Ovary (tissue), 9 donors: ENCODE measurements around the gene DNM1. TPM values are rescaled to one million over a fixed set of nuclear protein-coding genes. Genes with fewer than 3 reads are reported as not detected.

ENCODE experiments used
- DNase-seq, 5 donors: peaks; one replicate each; pipeline ENCODE4 v3.0.0-alpha.2; 2019 to 2020
- H3K27ac ChIP-seq, 2 donors: fragments of 200-600 bp; one replicate each; pipeline versions ENCODE4 v1.5.1 to v1.8.0; 2019 to 2022
- H3K27me3 ChIP-seq: fragments of 200-600 bp; one replicate; pipeline ENCODE4 v1.8.0; 2022
- H3K36me3 ChIP-seq: fragments of 200-600 bp; sonication (generic); one replicate; pipeline ENCODE4 v1.5.1; 2019
- H3K4me1 ChIP-seq: one replicate; pipeline ENCODE4 v1.8.1; 2013; ENCODE audit warnings: mild to moderate bottlenecking, moderate library complexity; ENCODE audit not compliant: insufficient read depth
- H3K4me3 ChIP-seq: fragments of 200-600 bp; sonication (generic); one replicate; pipeline ENCODE4 v1.5.1; 2017
- H3K9me3 ChIP-seq, 2 donors: fragments of 200-600 bp in 1 of 2; sonication (generic) in 1 of 2; one replicate each; pipeline versions ENCODE4 v1.5.1 to v1.8.1; 2013 to 2019; ENCODE audit warnings: mild to moderate bottlenecking in 1 of 2, moderate library complexity in 1 of 2
- EP300 ChIP-seq: sonication (generic); formaldehyde crosslinking; IDR thresholded peaks from one replicate; pipeline ENCODE4 v1.6.1; 2017; ENCODE audit warnings: antibody characterized with exemption
- POLR2A ChIP-seq: fragments of 450-650 bp; IDR thresholded peaks from one replicate; pipeline ENCODE4 v1.6.1; 2017; ENCODE audit warnings: antibody characterized with exemption, mild to moderate bottlenecking, moderate library complexity
- WGBS, 3 donors: extraction: QIAGEN DNeasy Blood & Tissue Kit in 1 of 3; methylation state at CpG; one replicate each; pipeline versions ENCODE4 v1.1.5 to v1.1.7; 2013 to 2017; 5-methylcytosine and 5-hydroxymethylcytosine counted together
- intact Hi-C, 4 donors: fragments of 100-400 bp; cut with DNase I; formaldehyde crosslinking; loops; one replicate each; pipeline versions ENCODE4 v1.11.0 to v1.15.1; 2022 to 2023
- polyA plus RNA-seq, 2 donors: library from polyadenylated mRNA; stranded (reverse); fragments of 200-250 nt in 1 of 2; fragments of 350-450 nt in 1 of 2; fragmentation: Illumina TruSeq in 1 of 2; extraction: RNeasy Lipid Tissue Mini Kit (QIAGEN cat#74804) in 1 of 2; gene quantifications; one replicate each; pipeline ENCODE4 v1.2.3, GENCODE V29; 2013 to 2014
- total RNA-seq, 7 donors: library from RNA; depleted of rRNA in 2 of 7; stranded (reverse); fragments of >200 nt in 2 of 7; fragmentation: NEBNext Ultra II Directional in 3 of 7; extraction: Animal tissue kit (Norgen Biotek cat#: 25700) in 3 of 7; gene quantifications; one replicate each; pipeline versions ENCODE4 v1.1.0 to v1.2.4, GENCODE V29; 2016 to 2023
- TF ChIP-seq, protein P1 (sequence below), 3 donors: fragments of 450-650 bp in 2 of 3; fragments of 200-600 bp in 1 of 3; IDR thresholded peaks; one replicate each; pipeline versions ENCODE4 v1.5.1 to v1.8.0; 2016 to 2022; ENCODE audit warnings: antibody characterized with exemption in 3 of 3, mild to moderate bottlenecking in 1 of 3
- donor health status: DM: no; HTN: no; CAD: no; lungs with moderate emphysema.
- donor health status: DM: no; HTN: no; CAD: no.
- donor health status: Bipolar disorder and iron deficiency.
- donor health status: DM: yes; HTN: yes; CAD: no.
- donor health status: DM: no; HTN: no; CAD: no.
- donor health status: DM: yes; HTN: yes; CAD: no.

DNM1 gene
- total and polyA plus RNA-seq, 9 donors, result 1.2 to 10.4 (median 4.6) TPM

- Histone ChIP-seq H3K9me3 (no peaks in the 10 kb centered on the region), H3K27me3 (no peaks in the 10 kb centered on the region), H3K27ac (no peak overlapping the region), H3K4me1 (peaks cover 2% of the 10 kb centered on the region), H3K36me3 (no peaks in the 10 kb centered on the region), H3K4me3 (no peak overlapping the region)
- 83 to 98% (median 91%) methylated on average over 4 of the region's 4 CpGs for WGBS, 3 donors
- no peak for DNase-seq
- TF ChIP-seq EP300, result no peak
- TF ChIP-seq POLR2A, result no peak
- TF ChIP-seq, protein P1, sequence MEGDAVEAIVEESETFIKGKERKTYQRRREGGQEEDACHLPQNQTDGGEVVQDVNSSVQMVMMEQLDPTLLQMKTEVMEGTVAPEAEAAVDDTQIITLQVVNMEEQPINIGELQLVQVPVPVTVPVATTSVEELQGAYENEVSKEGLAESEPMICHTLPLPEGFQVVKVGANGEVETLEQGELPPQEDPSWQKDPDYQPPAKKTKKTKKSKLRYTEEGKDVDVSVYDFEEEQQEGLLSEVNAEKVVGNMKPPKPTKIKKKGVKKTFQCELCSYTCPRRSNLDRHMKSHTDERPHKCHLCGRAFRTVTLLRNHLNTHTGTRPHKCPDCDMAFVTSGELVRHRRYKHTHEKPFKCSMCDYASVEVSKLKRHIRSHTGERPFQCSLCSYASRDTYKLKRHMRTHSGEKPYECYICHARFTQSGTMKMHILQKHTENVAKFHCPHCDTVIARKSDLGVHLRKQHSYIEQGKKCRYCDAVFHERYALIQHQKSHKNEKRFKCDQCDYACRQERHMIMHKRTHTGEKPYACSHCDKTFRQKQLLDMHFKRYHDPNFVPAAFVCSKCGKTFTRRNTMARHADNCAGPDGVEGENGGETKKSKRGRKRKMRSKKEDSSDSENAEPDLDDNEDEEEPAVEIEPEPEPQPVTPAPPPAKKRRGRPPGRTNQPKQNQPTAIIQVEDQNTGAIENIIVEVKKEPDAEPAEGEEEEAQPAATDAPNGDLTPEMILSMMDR (IDR thresholded peaks at IDR 0.05), result no peak
- intact Hi-C loops, result no loop called here
Measured at GRCh38 chr9:128174062-128174461, 29.1 kb upstream of the DNM1 start.

DNA sequence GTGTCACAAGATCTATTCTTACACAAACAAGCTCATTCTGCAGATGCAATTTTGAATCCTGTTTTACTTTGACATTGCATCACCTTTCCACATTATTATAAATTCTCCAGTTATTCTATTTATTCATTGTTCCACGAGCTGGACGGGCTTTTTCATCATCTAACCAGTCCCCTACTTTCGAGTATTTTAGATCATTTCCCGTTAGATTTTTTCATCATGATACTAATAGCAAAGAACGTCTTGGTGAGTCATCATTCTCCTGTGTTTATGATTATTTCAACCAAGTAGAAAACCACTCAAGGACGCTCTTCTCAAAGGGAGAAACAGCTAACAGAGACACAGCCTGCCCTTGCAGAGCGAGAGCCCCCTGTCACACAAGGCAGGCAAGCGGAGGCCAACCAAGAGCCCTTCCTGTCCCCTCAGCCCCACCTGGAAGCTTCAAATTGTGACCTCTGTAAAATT is 28.0 kb upstream of the DNM1 start:
- H3K27ac ChIP-seq, result peak overlapping the region in 1 of 2 donors; percentile 70
- WGBS, 3 donors, result 19 to 39% (median 20%) methylated on average over 8 of the region's 8 CpGs
- H3K27me3 ChIP-seq, result no peaks in the 10 kb centered on the region
- peaks cover 2% of the 10 kb centered on the region for H3K4me1 ChIP-seq
- no peaks in the 10 kb centered on the region for H3K36me3 ChIP-seq
- H3K4me3 ChIP-seq, result no peak overlapping the region
- TF ChIP-seq, protein P1 (IDR thresholded peaks at IDR 0.05), result no peak
- TF ChIP-seq EP300 (no peak), POLR2A (no peak)
- H3K9me3 ChIP-seq, result no peaks in the 10 kb centered on the region
- intact Hi-C loops, result no loop called here
- no peak for DNase-seq

DNA sequence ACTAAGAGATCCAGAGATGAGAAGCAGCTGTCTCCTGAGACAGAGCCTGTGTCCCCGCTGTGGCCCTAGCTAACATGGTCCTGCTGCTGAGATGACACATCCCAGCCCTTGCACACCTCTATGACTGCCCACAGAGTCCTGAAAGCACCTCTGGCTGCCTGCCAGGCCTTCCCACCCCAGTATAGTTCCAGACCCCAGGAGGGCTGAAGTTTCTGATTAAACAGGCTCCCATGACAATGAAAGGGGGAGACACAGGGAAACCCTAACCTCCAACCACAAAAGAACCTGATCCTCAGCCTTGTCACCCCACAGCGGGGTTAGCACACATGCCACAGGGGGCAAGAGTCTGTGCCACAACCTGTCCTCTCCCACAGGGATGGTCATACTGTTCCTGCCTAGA is 27.5 kb upstream of the DNM1 start:
- Histone ChIP-seq H3K9me3 (no peaks in the 10 kb centered on the region), H3K27me3 (no peaks in the 10 kb centered on the region), H3K4me1 (peaks cover 2% of the 10 kb centered on the region), H3K27ac (peak overlapping the region in 1 of 2 donors; percentile 57), H3K36me3 (no peaks in the 10 kb centered on the region), H3K4me3 (no peak overlapping the region)
- TF ChIP-seq, protein P1 (IDR thresholded peaks at IDR 0.05), result no peak
- TF ChIP-seq POLR2A, result no peak
- no peak for TF ChIP-seq EP300
- intact Hi-C loops, result no loop called here
- whole genome bisulfite sequencing, 3 donors, result 64 to 71% (median 68%) methylated on average over 2 of the region's 2 CpGs
- DNase-seq, result peak in 2 of 5 donors; percentile 56 to 59

- Histone ChIP-seq H3K36me3 (no peaks in the 10 kb centered on the region), H3K4me1 (peaks cover 2% of the 10 kb centered on the region), H3K9me3 (no peaks in the 10 kb centered on the region), H3K4me3 (no peak overlapping the region), H3K27me3 (no peaks in the 10 kb centered on the region), H3K27ac (no peak overlapping the region)
- no peak for DNase-seq
- TF ChIP-seq, protein P1 (IDR thresholded peaks at IDR 0.05), result no peak
- TF ChIP-seq EP300, result no peak
- TF ChIP-seq POLR2A, result no peak
- 97 to 100% (median 97%) methylated on average over 11 of the region's 11 CpGs for WGBS, 3 donors
- intact Hi-C loops, result no loop called here
Measured at GRCh38 chr9:128178806-128179431, 24.3 kb upstream of the DNM1 start.
